Measurements from ENCODE around the gene PTCD2. TPM values are rescaled to one million over a fixed set of nuclear protein-coding genes. Genes with fewer than 3 reads are reported as not detected.
"Not testable (repeated sequence)": the region's sequence is repeated elsewhere in the genome, so short reads cannot be mapped to it uniquely, and the experiment has no call there.

The PTCD2 gene
- total RNA-seq, 1 donor from 2014 or later, result 9.4 TPM

- Mint-ChIP-seq H3K4me1 (ENCODE audit: unreplicated experiment) (peaks cover 54% of the 10 kb centered on the region), H3K27ac (ENCODE audit: unreplicated experiment) (peak overlapping the region; percentile 85)
Observed at GRCh38 chr5:72402381-72402890, 82.3 kb downstream of the PTCD2 start.

GRCh38 chr5:72402959-72403628, 82.9 kb downstream of the PTCD2 start:
- peak overlapping the region; percentile 85 for H3K27ac Mint-ChIP-seq (ENCODE audit: unreplicated experiment)
- no peak overlapping the region for H3K4me3 Mint-ChIP-seq (ENCODE audit: unreplicated experiment)
- peak; percentile 61 for TF ChIP-seq CTCF (IDR thresholded peaks at IDR 0.05)
- no peak for DNase-seq (ENCODE audit: extremely low spot score, unreplicated experiment)
- H3K9me3 Mint-ChIP-seq (ENCODE audit: unreplicated experiment), result peaks cover 7% of the 10 kb centered on the region
- H3K4me1 Mint-ChIP-seq (ENCODE audit: unreplicated experiment), result peaks cover 49% of the 10 kb centered on the region
- H3K36me3 Mint-ChIP-seq (ENCODE audit: unreplicated experiment), result no peaks in the 10 kb centered on the region
- H3K27me3 Mint-ChIP-seq (ENCODE audit: unreplicated experiment), result no peaks in the 10 kb centered on the region

More at GRCh38 chr5:72402381-72402890, 82.3 kb downstream of the PTCD2 start:
- no peaks in the 10 kb centered on the region for H3K36me3 Mint-ChIP-seq (ENCODE audit: unreplicated experiment)
- DNase-seq (ENCODE audit: extremely low spot score, unreplicated experiment), result no peak
- no peaks in the 10 kb centered on the region for H3K27me3 Mint-ChIP-seq (ENCODE audit: unreplicated experiment)
- H3K9me3 Mint-ChIP-seq (ENCODE audit: unreplicated experiment), result peaks cover 7% of the 10 kb centered on the region
- TF ChIP-seq CTCF (IDR thresholded peaks at IDR 0.05), result no peak
- no peak overlapping the region for H3K4me3 Mint-ChIP-seq (ENCODE audit: unreplicated experiment)

- not testable (repeated sequence) for H3K36me3 Mint-ChIP-seq (ENCODE audit: unreplicated experiment); H3K4me3 Mint-ChIP-seq (ENCODE audit: unreplicated experiment); H3K27ac Mint-ChIP-seq (ENCODE audit: unreplicated experiment); DNase-seq (ENCODE audit: extremely low spot score, unreplicated experiment); H3K27me3 Mint-ChIP-seq (ENCODE audit: unreplicated experiment); H3K9me3 Mint-ChIP-seq (ENCODE audit: unreplicated experiment)
- H3K4me1 Mint-ChIP-seq (ENCODE audit: unreplicated experiment), result peaks cover 35% of the 10 kb centered on the region
Observed at GRCh38 chr5:72404771-72405170, 84.6 kb downstream of the PTCD2 start.

GRCh38 chr5:72407078-72407477, 86.9 kb downstream of the PTCD2 start:
- Mint-ChIP-seq H3K4me1 (ENCODE audit: unreplicated experiment) (peaks cover 22% of the 10 kb centered on the region), H3K27ac (ENCODE audit: unreplicated experiment) (no peak overlapping the region), H3K27me3 (ENCODE audit: unreplicated experiment) (no peaks in the 10 kb centered on the region), H3K9me3 (ENCODE audit: unreplicated experiment) (peaks cover 2% of the 10 kb centered on the region), H3K36me3 (ENCODE audit: unreplicated experiment) (no peaks in the 10 kb centered on the region), H3K4me3 (ENCODE audit: unreplicated experiment) (no peak overlapping the region)
- DNase-seq (ENCODE audit: extremely low spot score, unreplicated experiment), result no peak
- TF ChIP-seq CTCF (IDR thresholded peaks at IDR 0.05), result no peak

GRCh38 chr5:72407541-72407940, 87.4 kb downstream of the PTCD2 start:
- Mint-ChIP-seq H3K4me1 (ENCODE audit: unreplicated experiment) (peaks cover 18% of the 10 kb centered on the region), H3K27me3 (ENCODE audit: unreplicated experiment) (no peaks in the 10 kb centered on the region), H3K4me3 (ENCODE audit: unreplicated experiment) (no peak overlapping the region), H3K36me3 (ENCODE audit: unreplicated experiment) (no peaks in the 10 kb centered on the region), H3K9me3 (ENCODE audit: unreplicated experiment) (no peaks in the 10 kb centered on the region), H3K27ac (ENCODE audit: unreplicated experiment) (no peak overlapping the region)
- DNase-seq (ENCODE audit: extremely low spot score, unreplicated experiment), result no peak
- TF ChIP-seq CTCF (IDR thresholded peaks at IDR 0.05), result no peak

Measured in osteocyte (in vitro differentiated cells).